HG03108 (cell line): ENCODE results near the gene RASSF7.

Experiments used
- ATAC-seq: cut with Tn5 transposase; IDR thresholded peaks from one replicate; pipeline ENCODE4 v1.9.1; 2021; ENCODE audit warnings: moderate library complexity; ENCODE audit not compliant: unreplicated experiment

The RASSF7 gene

DNA sequence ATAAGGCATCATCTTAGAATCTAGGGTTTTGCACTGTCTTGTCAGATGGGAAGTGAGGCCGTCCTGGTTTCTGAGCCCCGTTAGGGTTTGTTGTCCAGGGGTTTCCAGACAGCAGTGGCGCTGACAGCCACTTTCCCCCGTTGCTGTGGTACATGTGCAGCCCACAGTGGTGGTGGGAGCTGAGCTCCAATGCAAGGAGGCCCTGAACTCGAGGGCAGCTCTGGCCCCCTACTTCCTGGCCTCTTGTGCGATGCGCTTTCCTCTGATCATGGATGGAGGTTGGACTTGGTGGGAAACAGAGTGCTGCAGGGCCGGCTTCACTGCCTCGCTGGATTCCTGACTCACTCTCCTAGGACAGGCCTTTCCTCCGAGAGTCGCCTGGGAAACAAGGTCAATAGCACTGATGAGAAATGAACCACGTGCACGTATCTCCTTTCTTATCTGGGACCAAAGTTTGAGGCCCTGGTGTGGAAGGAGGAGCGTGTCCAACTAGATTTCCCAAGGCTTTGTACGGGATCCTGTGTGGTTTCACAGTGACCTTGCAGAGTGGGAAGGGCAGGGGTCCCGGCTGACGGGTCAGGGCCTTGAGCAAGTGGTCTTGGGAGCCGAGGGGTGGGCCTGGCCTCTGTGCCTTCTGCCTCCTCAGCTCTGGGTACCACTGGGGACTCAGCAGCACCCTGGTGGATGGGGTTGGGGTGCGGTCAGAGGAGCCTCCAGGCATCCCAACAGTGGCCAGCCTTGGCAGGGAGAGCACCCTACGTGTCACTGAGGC is 19.2 kb downstream of the RASSF7 start:
- no peak for ATAC-seq

DNA sequence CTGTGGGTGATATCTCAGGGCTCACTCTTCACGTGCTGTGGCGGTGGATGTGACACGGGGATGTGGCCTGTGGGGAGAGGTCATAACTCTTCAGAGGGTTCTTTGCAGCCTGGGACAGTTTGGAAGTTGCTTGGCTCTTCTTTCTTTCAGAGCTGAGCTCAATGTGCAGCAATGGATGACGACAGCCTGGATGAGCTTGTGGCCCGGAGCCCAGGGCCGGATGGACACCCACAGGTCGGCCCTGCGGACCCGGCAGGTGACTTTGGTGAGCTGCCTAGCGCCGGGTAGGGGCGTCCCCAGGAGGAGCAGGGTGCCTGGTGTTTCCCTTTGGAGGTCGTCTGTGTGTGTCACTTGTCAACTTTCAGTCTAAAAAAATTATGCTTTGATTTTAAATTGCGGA is 20.6 kb downstream of the RASSF7 start:
- no peak for ATAC-seq

DNA sequence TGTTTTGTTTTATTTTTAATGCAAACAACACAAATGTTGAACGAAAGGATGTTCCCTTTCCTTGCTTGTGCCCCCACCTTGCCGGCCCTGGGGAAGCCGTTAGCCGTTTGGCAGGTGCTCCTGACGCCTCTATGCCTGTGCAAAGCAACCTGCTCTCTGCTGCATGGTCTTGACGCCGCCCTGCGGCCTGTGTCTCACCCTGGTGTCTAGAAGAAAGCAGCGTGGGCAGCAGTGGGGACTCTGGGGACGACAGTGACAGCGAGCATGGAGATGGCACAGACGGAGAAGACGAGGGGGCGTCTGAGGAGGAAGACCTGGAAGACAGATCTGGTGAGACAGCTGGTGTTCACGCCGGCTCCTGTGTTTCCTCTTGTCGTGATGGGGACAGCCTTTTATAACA is 21.0 kb downstream of the RASSF7 start:
- no peak for ATAC-seq

- no peak for ATAC-seq
These were observed 23.5 kb downstream of the RASSF7 start for GRCh38 chr11:584287-584686.

DNA sequence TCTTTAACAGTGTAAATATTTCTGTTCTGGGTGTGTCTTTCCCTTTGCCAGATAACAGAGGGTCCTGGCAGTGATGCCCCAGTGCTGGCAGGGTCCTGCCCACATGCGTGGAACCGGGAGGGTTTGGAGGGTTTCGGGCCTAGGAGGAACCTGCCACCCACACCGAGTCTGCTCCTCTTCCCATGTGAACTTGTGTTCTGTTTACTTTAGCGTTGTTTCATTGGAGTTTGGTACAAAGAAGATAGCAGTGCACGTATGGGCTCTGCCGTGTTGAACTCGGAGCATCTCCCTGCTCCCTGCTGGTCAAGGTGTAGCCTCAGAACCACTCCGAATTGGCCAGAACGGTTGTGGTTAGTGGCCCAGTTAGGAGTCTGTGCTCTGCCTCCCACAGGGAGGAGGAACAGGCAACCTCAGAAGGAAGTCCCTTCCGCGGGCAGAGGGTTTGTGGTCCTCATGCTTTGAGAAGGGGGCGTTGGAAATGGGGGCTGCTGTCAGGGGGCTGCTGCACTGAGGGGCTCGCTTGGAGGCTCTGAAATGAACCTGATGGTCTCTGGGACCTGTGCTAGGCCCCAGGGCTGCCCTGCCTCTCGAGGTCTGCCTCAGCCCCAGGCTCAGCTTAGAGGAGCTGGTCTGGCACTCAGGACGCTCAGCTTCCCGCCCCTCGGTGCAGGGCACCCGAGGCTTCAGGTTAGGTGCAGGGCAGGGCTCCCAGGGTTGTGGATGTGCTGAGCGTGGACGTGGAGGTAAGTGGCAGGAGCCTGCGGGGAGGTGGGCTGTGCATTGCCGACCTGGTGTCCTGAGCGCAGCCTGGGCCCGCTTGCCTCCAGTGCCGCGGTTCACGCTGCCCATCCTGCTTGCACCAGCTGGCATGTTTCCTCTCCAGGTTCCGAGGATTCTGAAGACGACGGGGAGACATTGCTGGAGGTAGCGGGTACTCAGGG is 25.9 kb downstream of the RASSF7 start:
- ATAC-seq, result no peak

DNA sequence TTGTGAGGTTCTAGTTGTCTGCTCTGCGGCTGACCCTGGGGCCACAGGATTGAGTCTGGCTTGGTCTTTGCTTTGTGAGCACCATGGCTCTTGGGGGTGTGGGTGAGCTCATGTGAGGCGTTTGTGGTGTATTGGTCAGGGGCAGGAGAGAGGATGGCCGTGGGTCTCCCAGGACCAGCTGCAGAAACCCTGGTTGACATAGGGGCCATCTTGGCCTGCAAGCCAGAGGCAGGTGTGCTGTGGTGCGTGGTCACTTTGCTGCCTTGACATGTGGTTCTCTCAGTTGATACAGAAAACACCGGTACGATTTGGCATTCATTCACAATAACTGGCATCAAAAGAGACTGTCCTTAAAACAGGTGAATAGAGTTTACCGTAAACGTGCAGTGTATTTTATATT is 26.8 kb downstream of the RASSF7 start:
- ATAC-seq, result no peak

DNA sequence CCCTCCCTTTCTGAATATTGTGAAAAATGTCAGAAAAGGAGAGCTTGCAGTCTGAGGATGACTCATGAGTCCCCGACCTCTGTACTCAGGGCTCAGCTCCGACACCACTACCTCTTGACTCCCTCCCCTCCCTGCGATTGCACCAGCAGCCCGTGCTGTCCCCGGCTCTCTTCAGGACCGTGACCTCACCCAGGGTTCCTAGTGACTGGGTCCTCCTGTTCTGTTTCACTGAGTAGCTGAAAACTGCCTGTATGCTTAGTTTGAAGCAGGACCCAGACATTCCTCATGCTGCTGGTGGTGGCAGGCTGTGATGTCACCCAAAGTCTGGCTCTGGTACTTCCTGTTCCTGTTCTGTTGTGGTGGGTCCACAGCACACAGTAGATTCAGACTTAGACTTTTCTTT is 27.2 kb downstream of the RASSF7 start:
- ATAC-seq, result no peak

- no peak for ATAC-seq
These were observed 29.0 kb downstream of the RASSF7 start for GRCh38 chr11:589798-590197.

DNA sequence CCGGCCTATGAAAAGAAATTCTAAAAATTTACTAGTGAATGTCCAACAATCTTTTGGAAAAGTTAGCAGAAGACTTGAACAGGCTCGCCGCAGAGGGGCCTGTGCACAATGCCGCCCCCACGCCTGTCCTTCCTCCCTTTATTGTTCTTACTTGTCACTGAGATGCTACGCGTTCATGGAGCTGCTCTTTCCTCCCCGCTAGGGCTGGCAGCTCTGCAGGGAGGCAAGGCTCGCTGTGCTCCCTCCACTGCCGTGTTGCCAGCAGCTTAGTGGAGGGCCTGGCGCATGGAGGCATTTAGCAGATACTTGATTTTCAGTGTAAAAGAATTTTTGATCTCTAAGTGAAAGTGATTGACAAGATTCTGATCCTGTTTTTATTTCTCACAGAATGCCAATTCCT is 30.2 kb downstream of the RASSF7 start:
- no peak for ATAC-seq

DNA sequence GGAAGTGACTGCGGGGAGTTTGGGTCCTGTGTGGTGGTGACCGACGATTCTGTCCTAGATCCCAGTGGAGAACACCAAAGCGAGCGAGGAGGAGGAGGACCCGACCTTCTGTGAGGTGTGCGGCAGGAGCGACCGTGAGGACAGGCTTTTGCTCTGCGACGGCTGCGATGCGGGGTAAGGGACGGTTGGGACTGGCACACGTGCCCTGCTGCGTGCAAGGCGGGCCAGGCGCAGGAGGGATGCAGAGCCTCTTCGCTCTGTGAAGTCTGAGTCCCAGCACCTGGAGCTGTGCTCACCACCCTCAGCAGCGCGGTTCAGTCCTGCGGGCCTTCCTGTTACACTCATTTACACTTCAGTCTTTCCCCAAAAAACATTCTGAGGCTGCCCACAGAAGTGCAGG is 31.7 kb downstream of the RASSF7 start:
- no peak for ATAC-seq

- no peak for ATAC-seq
These were observed 32.1 kb downstream of the RASSF7 start for GRCh38 chr11:592918-593317.

DNA sequence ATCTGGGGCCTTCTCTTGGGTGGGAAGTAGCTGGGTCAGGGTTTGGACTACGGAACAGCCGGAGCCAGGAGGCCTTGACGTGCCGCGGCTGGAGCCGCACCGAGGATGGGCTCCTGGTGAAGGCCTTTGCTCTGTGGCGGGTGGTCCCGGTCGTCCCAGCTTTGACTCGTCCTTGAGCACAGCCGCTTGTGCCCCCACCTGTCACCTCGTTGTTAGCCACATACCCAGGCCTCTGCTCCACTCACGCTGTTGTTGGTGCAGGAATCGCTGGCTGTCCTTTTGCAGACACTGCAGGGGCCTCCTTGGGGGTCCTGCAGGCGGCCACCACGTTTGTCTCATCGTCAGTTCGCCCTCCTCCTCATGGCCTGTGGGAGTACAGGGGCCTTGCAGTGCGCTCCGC is 32.6 kb downstream of the RASSF7 start:
- ATAC-seq, result no peak

GRCh38 chr11:595400-595799 is 34.6 kb downstream of the RASSF7 start:
- ATAC-seq, result no peak

- ATAC-seq, result no peak
These were observed 35.6 kb downstream of the RASSF7 start for GRCh38 chr11:596374-596773.

GRCh38 chr11:597166-597725 is 36.5 kb downstream of the RASSF7 start:
- ATAC-seq, result no peak

DNA sequence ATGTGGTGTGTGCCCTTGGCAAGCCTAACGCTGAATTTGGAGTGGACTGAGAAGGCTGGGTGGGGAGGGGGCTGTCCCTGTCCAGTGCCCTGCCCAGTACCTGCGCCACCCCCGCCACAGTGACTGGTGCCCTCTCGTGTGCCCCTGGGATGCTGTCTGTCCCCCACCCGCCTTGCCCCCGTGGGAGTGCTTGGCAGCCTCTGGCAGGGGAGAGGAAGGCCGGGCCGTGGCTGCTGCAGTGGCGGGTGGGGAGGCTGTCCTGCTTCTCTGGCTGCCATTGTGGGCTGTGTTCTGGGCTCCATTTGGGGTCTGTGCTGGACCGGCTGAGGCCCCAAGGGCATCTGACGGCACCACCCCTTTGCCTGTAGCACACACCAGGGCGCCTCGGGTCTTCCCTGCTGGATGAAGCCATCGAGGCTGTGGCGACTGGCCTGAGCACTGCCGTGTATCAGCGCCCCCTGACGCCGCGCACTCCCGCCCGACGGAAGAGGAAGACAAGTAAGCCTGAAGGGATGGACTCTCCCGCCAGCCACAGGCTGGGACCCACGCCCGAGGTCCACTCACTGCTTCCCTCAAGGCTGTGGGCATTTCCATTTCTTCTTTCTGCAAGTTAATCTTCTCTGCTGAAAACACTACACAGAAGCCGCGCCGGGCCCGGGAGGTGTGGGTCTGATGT is 37.4 kb downstream of the RASSF7 start:
- no peak for ATAC-seq

DNA sequence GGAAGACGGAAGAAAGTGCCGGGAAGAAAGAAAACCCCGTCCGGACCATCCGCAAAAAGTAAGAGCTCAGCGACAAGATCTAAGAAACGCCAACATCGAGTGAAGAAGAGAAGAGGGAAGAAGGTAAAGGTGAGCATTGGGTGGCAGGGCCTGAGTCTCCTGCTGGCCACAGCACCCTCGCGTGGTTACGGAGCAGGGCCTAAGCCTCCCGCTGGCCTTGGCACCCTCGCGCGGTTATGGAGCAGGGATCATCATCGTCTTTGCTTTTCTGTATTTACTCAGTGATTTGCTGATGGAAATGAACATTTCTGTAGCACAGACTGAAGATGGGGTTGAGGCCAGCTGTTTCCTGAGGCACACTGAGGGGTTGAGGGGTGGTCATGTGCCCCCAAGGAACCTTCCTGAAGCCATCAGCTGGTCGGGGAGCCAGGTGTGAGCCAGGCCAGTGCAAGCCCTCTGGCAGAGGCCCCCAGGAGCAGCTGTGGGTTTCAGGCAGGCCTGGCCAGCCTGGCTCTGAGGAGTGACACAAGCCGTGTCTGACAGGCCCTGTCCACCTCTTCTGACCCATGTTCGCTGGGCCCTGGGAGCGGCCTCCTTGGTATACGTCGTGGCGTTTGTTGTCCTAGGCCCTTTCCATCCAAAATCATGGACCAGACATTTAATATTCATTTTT is 40.9 kb downstream of the RASSF7 start:
- ATAC-seq, result no peak

GRCh38 chr11:603154-603553 is 42.4 kb downstream of the RASSF7 start:
- no peak for ATAC-seq

DNA sequence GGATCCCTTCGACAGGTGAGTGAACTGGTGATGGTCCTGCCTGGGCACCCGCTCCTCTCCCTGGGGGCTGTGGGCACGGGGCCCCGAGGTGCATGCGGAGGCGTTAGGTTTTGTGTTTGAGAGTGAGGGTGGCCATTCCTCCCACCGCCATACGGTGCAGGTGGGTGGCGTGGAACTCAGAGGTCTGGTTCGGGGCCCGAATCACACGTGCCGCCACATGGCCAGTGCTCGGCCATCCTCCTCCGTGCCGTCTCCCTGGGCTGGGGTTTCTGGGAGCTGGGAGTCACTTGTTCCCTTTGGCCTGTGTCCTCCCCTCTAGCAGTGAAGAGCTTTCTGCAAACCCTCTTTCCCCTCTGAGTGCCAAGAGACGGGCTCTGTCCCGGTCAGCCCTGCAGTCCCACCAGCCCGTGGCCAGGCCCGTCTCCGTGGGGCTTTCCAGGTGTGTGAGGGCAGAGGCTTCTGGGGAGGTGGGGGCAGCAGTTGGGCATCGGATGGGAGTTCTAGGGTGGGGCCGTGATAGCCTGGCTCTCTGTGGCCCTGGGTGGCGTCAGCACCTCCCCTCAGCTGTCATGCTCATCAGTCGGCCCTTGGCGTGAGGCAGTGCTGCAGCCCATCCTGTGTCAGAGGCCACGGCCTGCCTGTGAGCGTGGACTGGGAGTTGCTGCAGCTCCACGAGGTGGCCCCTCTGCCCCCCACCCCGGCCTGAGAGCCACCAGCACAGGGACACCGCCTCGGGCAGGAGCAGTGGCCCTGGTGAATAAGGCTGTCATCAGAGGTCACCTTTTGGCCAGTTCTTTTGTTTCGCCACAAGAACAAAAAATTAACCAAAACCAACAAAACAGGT is 44.7 kb downstream of the RASSF7 start:
- no peak for ATAC-seq

- no peak for ATAC-seq
These were observed 45.5 kb downstream of the RASSF7 start for GRCh38 chr11:606245-606644.
